ENCODE data around the gene CNEP1R1. TPM values are rescaled to one million over a fixed set of nuclear protein-coding genes. Genes with fewer than 3 reads are reported as not detected.

The CNEP1R1 gene
- total and polyA plus RNA-seq, 2 donors (not counting 1 experiment from before 2014, with no cell fraction given) = 32.5 to 37.3 TPM

DNA sequence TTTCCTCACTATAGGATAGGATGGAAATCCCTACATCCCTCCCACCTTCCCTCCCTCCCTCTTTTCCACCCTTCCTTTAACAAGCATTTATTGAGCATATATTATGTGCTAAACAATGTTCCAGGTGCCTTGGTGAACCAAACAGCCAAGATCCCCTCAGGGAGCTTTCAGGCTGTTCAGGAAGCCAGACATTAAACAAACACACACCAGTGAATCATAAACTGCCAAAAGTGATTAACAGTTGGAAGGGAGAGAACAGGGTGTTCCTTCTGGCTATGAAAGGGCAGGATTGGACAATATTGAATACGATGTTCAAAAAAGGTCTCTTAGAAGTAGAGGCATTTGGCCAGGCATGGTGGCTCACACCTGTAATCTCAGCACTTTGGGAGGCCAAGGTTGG lies 22.8 kb upstream of the CNEP1R1 start:
- no peak for DNase-seq (ENCODE audit: low read depth in 2 of 2)
- Histone ChIP-seq H2AFZ (ENCODE audit: low read length) (no peak overlapping the region), H3K4me2 (ENCODE audit: extremely low read depth, insufficient read depth, low read length) (no peak overlapping the region), H3K9ac (ENCODE audit: insufficient read depth, low read length) (no peak overlapping the region), H3K79me2 (ENCODE audit: control insufficient read depth, insufficient read depth, low read length) (no peaks in the 10 kb centered on the region), H3K27me3 (ENCODE audit: control insufficient read depth, insufficient read depth, low read length) (no peaks in the 10 kb centered on the region), H3K4me3 (replicated peaks in 1 of 4; ENCODE audit: control extremely low read depth in 1 of 4, insufficient read depth in 1 of 4, low read depth in 3 of 4, low read length in 4 of 4) (no peak overlapping the region), H3K9me3 (ENCODE audit: control insufficient read depth, insufficient read depth, low read depth, low read length) (no peaks in the 10 kb centered on the region), H4K20me1 (ENCODE audit: control insufficient read depth, extremely low read depth, insufficient read depth, low read length) (no peaks in the 10 kb centered on the region), H3K27ac (ENCODE audit: insufficient read depth, low read length) (no peak overlapping the region), H3K4me1 (ENCODE audit: control insufficient read depth, extremely low read depth, insufficient read depth, low read length) (no peaks in the 10 kb centered on the region), H3K36me3 (ENCODE audit: control insufficient read depth, insufficient read depth, low read length) (no peaks in the 10 kb centered on the region)
- TF ChIP-seq CTCF (conservative IDR thresholded peaks at IDR 0.05 in 1 of 2, IDR thresholded peaks at IDR 0.05 in 1 of 2; ENCODE audit: low read depth in 1 of 2, low read length in 2 of 2) (no peak), EZH2 (IDR thresholded peaks at IDR 0.05; ENCODE audit: low read length, missing control alignments) (no peak)

- Histone ChIP-seq H3K27me3 (ENCODE audit: control insufficient read depth, insufficient read depth, low read length) (no peaks in the 10 kb centered on the region), H2AFZ (ENCODE audit: low read length) (no peak overlapping the region), H3K9me3 (ENCODE audit: control insufficient read depth, insufficient read depth, low read depth, low read length) (no peaks in the 10 kb centered on the region), H3K4me3 (replicated peaks in 1 of 4; ENCODE audit: control extremely low read depth in 1 of 4, insufficient read depth in 1 of 4, low read depth in 3 of 4, low read length in 4 of 4) (no peak overlapping the region), H3K79me2 (ENCODE audit: control insufficient read depth, insufficient read depth, low read length) (no peaks in the 10 kb centered on the region), H3K4me1 (ENCODE audit: control insufficient read depth, extremely low read depth, insufficient read depth, low read length) (no peaks in the 10 kb centered on the region), H3K27ac (ENCODE audit: insufficient read depth, low read length) (no peak overlapping the region), H3K4me2 (ENCODE audit: extremely low read depth, insufficient read depth, low read length) (no peak overlapping the region), H3K9ac (ENCODE audit: insufficient read depth, low read length) (no peak overlapping the region), H4K20me1 (ENCODE audit: control insufficient read depth, extremely low read depth, insufficient read depth, low read length) (no peaks in the 10 kb centered on the region), H3K36me3 (ENCODE audit: control insufficient read depth, insufficient read depth, low read length) (no peaks in the 10 kb centered on the region)
- DNase-seq (ENCODE audit: low read depth in 2 of 2) = no peak
- no peak for TF ChIP-seq EZH2 (IDR thresholded peaks at IDR 0.05; ENCODE audit: low read length, missing control alignments)
Measured at GRCh38 chr16:50004239-50004638, 20.8 kb upstream of the CNEP1R1 start.

- H4K20me1 ChIP-seq (ENCODE audit: control insufficient read depth, extremely low read depth, insufficient read depth, low read length) = no peaks in the 10 kb centered on the region
- H3K4me1 ChIP-seq (ENCODE audit: control insufficient read depth, extremely low read depth, insufficient read depth, low read length) = no peaks in the 10 kb centered on the region
- H3K79me2 ChIP-seq (ENCODE audit: control insufficient read depth, insufficient read depth, low read length) = no peaks in the 10 kb centered on the region
- H3K4me2 ChIP-seq (ENCODE audit: extremely low read depth, insufficient read depth, low read length) = no peak overlapping the region
- H3K4me3 ChIP-seq (replicated peaks in 1 of 4; ENCODE audit: control extremely low read depth in 1 of 4, insufficient read depth in 1 of 4, low read depth in 3 of 4, low read length in 4 of 4) = no peak overlapping the region
- no peaks in the 10 kb centered on the region for H3K9me3 ChIP-seq (ENCODE audit: control insufficient read depth, insufficient read depth, low read depth, low read length)
- no peak overlapping the region for H3K9ac ChIP-seq (ENCODE audit: insufficient read depth, low read length)
- no peak overlapping the region for H2AFZ ChIP-seq (ENCODE audit: low read length)
- no peaks in the 10 kb centered on the region for H3K27me3 ChIP-seq (ENCODE audit: control insufficient read depth, insufficient read depth, low read length)
- H3K27ac ChIP-seq (ENCODE audit: insufficient read depth, low read length) = no peak overlapping the region
- no peak for TF ChIP-seq EZH2 (IDR thresholded peaks at IDR 0.05; ENCODE audit: low read length, missing control alignments)
- TF ChIP-seq CTCF (conservative IDR thresholded peaks at IDR 0.05 in 1 of 2, IDR thresholded peaks at IDR 0.05 in 1 of 2; ENCODE audit: low read depth in 1 of 2, low read length in 2 of 2) = no peak
- DNase-seq (ENCODE audit: low read depth in 2 of 2) = no peak
- no peaks in the 10 kb centered on the region for H3K36me3 ChIP-seq (ENCODE audit: control insufficient read depth, insufficient read depth, low read length)
Measured at GRCh38 chr16:50006964-50007363, 18.1 kb upstream of the CNEP1R1 start.

All from fibroblast of lung (primary cell).